Neural cell (in vitro differentiated cells): ENCODE results near the gene ANKRD52.

Experiments used
- EP300 ChIP-seq: fragments of 450-650 bp; conservative IDR thresholded peaks from 2 replicates; pipeline ENCODE4 v1.6.1; 2014; ENCODE audit warnings: antibody characterized with exemption, mild to moderate bottlenecking, moderate library complexity; ENCODE audit not compliant: poor library complexity, severe bottlenecking
- EZH2 ChIP-seq: fragments of 200-600, 300-800 bp; shearing (Covaris generic), sonication (generic); IDR thresholded peaks from 2 replicates; pipeline ENCODE4 v1.6.1; 2014; ENCODE audit warnings: antibody characterized with exemption, low read length, borderline replicate concordance, mild to moderate bottlenecking; ENCODE audit not compliant: insufficient read depth, poor library complexity, severe bottlenecking
- MXI1 ChIP-seq: fragments of 450-650 bp; conservative IDR thresholded peaks from 2 replicates; pipeline ENCODE4 v1.6.1; 2014; ENCODE audit warnings: antibody characterized with exemption, mild to moderate bottlenecking; ENCODE audit not compliant: poor library complexity, severe bottlenecking
- POLR2AphosphoS5 ChIP-seq: IDR thresholded peaks from 2 replicates; pipeline ENCODE4 v1.6.1; 2012
- RAD21 ChIP-seq: fragments of 450-650 bp; conservative IDR thresholded peaks from 2 replicates; pipeline ENCODE4 v1.6.1; 2014; ENCODE audit warnings: antibody characterized with exemption, mild to moderate bottlenecking, moderate library complexity
- SMC3 ChIP-seq: fragments of 450-650 bp; conservative IDR thresholded peaks from 2 replicates; pipeline ENCODE4 v1.6.1; 2014; ENCODE audit warnings: antibody characterized with exemption, mild to moderate bottlenecking, moderate library complexity; ENCODE audit not compliant: poor library complexity
- TAF1 ChIP-seq: IDR thresholded peaks from 2 replicates; pipeline ENCODE4 v1.6.1; 2012; ENCODE audit warnings: low read depth
- TF ChIP-seq, protein P1 (sequence below): fragments of 450-650 bp; IDR thresholded peaks from 2 replicates; pipeline ENCODE4 v1.5.1; 2014; ENCODE audit warnings: antibody characterized with exemption, mild to moderate bottlenecking, moderate library complexity; ENCODE audit not compliant: poor library complexity, severe bottlenecking
- TF ChIP-seq, protein P2 (sequence below): IDR thresholded peaks from 2 replicates; pipeline ENCODE4 v1.6.1; 2012; ENCODE audit warnings: borderline replicate concordance

DNA sequence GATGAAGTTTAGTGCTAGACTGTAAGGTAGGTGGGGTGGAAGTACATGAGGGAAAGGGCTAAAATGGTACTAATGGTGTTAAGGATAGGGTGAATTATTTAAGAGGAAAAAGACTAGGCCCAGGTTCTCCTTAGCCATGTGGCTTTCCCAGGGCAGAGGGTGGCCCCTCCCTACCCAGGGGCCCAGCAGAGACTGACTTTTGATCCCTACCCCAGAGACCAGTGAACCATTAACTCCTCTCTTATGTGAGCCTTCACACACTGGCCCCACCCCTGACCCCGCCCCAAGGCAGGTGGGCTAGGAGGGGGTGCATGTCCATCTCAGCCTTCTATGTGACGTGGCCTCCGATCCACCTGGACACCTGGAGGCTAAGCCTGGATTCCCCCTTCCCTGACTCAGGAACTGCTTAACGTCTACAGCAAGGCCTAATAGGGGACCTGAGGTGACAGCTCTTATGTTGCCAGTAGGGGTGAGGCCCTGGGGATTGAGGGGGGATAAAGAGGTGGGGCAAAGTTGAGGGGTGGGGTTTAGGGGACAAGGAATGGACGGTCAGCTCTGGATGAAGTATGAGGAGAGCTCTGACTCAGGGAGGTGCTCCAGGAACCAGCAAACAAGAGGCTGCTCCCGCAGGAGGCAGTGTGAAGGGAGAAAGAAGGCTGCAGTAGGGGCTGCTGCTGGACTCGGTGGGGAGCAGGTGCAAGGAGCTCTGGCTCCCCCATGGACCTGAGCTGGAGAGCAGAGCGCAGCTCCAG, 27.6 kb downstream of the ANKRD52 start:
- TF ChIP-seq, protein P1, sequence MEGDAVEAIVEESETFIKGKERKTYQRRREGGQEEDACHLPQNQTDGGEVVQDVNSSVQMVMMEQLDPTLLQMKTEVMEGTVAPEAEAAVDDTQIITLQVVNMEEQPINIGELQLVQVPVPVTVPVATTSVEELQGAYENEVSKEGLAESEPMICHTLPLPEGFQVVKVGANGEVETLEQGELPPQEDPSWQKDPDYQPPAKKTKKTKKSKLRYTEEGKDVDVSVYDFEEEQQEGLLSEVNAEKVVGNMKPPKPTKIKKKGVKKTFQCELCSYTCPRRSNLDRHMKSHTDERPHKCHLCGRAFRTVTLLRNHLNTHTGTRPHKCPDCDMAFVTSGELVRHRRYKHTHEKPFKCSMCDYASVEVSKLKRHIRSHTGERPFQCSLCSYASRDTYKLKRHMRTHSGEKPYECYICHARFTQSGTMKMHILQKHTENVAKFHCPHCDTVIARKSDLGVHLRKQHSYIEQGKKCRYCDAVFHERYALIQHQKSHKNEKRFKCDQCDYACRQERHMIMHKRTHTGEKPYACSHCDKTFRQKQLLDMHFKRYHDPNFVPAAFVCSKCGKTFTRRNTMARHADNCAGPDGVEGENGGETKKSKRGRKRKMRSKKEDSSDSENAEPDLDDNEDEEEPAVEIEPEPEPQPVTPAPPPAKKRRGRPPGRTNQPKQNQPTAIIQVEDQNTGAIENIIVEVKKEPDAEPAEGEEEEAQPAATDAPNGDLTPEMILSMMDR: no peak
- TF ChIP-seq POLR2AphosphoS5 (no peak), EZH2 (no peak), SMC3 (no peak), RAD21 (no peak), EP300 (no peak), TAF1 (no peak), MXI1 (no peak)
- TF ChIP-seq, protein P2, sequence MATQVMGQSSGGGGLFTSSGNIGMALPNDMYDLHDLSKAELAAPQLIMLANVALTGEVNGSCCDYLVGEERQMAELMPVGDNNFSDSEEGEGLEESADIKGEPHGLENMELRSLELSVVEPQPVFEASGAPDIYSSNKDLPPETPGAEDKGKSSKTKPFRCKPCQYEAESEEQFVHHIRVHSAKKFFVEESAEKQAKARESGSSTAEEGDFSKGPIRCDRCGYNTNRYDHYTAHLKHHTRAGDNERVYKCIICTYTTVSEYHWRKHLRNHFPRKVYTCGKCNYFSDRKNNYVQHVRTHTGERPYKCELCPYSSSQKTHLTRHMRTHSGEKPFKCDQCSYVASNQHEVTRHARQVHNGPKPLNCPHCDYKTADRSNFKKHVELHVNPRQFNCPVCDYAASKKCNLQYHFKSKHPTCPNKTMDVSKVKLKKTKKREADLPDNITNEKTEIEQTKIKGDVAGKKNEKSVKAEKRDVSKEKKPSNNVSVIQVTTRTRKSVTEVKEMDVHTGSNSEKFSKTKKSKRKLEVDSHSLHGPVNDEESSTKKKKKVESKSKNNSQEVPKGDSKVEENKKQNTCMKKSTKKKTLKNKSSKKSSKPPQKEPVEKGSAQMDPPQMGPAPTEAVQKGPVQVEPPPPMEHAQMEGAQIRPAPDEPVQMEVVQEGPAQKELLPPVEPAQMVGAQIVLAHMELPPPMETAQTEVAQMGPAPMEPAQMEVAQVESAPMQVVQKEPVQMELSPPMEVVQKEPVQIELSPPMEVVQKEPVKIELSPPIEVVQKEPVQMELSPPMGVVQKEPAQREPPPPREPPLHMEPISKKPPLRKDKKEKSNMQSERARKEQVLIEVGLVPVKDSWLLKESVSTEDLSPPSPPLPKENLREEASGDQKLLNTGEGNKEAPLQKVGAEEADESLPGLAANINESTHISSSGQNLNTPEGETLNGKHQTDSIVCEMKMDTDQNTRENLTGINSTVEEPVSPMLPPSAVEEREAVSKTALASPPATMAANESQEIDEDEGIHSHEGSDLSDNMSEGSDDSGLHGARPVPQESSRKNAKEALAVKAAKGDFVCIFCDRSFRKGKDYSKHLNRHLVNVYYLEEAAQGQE: no peak
